D721Med (cell line): ENCODE data around the gene CELF1.

Source experiments
- DNase-seq: peaks from one replicate; pipeline ENCODE4 v3.0.0; 2011; ENCODE audit warnings: low spot score; ENCODE audit not compliant: insufficient read length
- FAIRE-seq: peaks from 2 replicates; lab custom pipeline; 2011; peaks lifted over from hg19 to GRCh38; lab: Jason Lieb, UNC
- CTCF ChIP-seq: IDR thresholded peaks from 2 replicates; pipeline ENCODE4 v1.5.1; 2012; ENCODE audit warnings: mild to moderate bottlenecking, control low read depth; ENCODE audit not compliant: insufficient read depth; ENCODE audit errors: missing control alignments

CELF1 gene

GRCh38 chr11:47587039-47587716, 34.2 kb upstream of the CELF1 start:
- TF ChIP-seq CTCF: no peak
- no peak for FAIRE-seq
- no peak for DNase-seq

GRCh38 chr11:47586098-47586855, 33.3 kb upstream of the CELF1 start, which contains the start of gene FAM180B:
Gene FAM180B (plus strand): TSS chr11:47586678. CDS start chr11:47586769, 91 bp downstream.
- DNase-seq (no peak), FAIRE-seq (no peak)
- no peak for TF ChIP-seq CTCF

- DNase-seq: no peak
- FAIRE-seq: no peak
- TF ChIP-seq CTCF: no peak
These were observed 30.9 kb upstream of the CELF1 start for GRCh38 chr11:47583844-47584243.

- FAIRE-seq (no peak), DNase-seq (peak; percentile 91)
- no peak for TF ChIP-seq CTCF
These were observed 25.9 kb upstream of the CELF1 start, which contains the start of the genes KBTBD4 and NDUFS3 for GRCh38 chr11:47578524-47579494. Gene KBTBD4 (minus strand): TSS chr11:47578970. CDS start chr11:47578951, 19 bp downstream. Gene NDUFS3 (plus strand): TSS chr11:47579074. CDS start chr11:47579092, 18 bp downstream.

- no peak for FAIRE-seq
- TF ChIP-seq CTCF: no peak
- DNase-seq: no peak
These were observed 24.6 kb upstream of the CELF1 start for GRCh38 chr11:47577460-47578041.

- TF ChIP-seq CTCF: no peak
- FAIRE-seq: no peak
- no peak for DNase-seq
These were observed 20.4 kb upstream of the CELF1 start for GRCh38 chr11:47573321-47573720.
